ENCODE results near the gene PGA3. TPM values are rescaled to one million over a fixed set of nuclear protein-coding genes. Genes with fewer than 3 reads are reported as not detected.

The PGA3 gene
- total RNA-seq, 2 experiments from 2014 or later = not detected

DNA sequence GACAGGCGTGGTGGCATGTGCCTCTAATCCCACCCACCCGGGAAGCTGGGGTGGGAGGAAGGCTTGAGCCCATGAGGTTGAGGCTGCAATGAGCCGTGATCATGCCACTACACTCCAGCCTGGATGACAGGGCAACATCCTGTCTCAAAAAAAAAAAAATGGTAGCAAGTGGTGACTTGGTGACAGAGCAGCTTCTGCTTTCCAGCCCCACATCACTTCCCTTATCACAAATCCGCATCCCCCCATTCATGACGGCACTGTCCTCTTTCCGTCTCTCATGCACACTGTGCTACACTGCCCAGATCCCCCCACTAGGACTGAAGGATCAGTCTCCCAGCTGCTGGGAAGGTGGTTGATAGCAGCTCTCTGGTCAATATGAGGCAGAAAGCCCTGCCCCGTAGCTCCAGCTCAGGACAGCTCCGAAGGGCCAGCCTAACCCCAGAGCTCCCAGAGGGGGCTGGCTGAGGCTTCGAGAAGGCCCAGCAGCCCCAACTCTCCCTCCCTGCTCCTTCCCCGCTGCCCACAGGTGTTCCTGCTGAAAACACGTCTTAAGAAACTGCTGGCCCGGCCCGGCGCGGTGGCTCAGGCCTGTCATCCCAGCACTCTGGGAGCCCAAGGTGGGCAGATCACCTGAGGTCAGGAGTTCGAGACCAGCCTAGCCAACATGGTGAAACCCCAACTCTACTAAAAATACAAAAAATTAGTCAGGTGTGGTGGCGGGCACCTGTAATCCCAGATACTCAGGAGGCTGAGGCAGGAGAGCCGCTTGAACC lies 53.6 kb downstream of the PGA3 start:
- no peaks in the 10 kb centered on the region for H3K9me3 Mint-ChIP-seq (ENCODE audit: low read depth)
- no peak for DNase-seq
- ATAC-seq = no peak
- intact Hi-C loops (cut with DNase I, micrococcal nuclease) = loop anchor here in 1 of 2 experiments (10.0 kb wide), 1 partner anchor 302 kb away; the partner anchor contains the start of gene SLC15A3
- ChIA-PET CTCF (interaction anchor here (0.7 kb wide), 1 partner anchor 69 kb away, joined by 3 read pairs; no protein-coding TSS in a partner anchor), POLR2A (no interaction called here)
- no peaks in the 10 kb centered on the region for H3K36me3 Mint-ChIP-seq (ENCODE audit: low read depth)
- no peaks in the 10 kb centered on the region for H3K4me1 Mint-ChIP-seq
- no peak overlapping the region for H3K27ac Mint-ChIP-seq
- no peaks in the 10 kb centered on the region for H3K27me3 Mint-ChIP-seq
- no peak overlapping the region for H3K4me3 Mint-ChIP-seq

DNA sequence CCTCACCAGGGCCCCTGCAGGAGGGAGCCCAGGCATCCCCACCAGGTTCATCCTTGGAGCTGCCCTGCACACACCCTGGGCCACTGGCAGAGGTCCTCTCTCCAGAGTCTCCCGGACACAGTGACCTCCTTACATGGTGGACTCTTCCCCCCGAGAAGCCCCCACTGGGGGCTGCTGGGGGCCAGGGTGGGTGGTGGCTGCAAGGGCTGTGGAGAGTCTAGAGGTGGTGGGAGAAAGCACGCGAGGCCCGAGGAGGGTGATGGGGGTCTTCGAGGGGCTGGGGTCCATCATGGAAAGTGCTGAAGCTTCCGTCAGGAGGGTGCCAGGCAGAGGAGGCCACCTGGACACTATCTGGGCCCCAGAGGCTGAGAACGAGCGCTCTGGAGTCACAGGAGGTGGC lies 55.2 kb downstream of the PGA3 start:
- Mint-ChIP-seq H3K9me3 (ENCODE audit: low read depth) (no peaks in the 10 kb centered on the region), H3K27ac (no peak overlapping the region), H3K36me3 (ENCODE audit: low read depth) (no peaks in the 10 kb centered on the region), H3K4me3 (no peak overlapping the region), H3K27me3 (no peaks in the 10 kb centered on the region), H3K4me1 (no peaks in the 10 kb centered on the region)
- DNase-seq (no peak), ATAC-seq (no peak)
- POLR2A ChIA-PET = no interaction called here
- CTCF ChIA-PET = interaction anchor here (0.9 kb wide), 1 partner anchor 127 kb away, joined by 3 read pairs; no protein-coding TSS in a partner anchor
- intact Hi-C loops (cut with DNase I, micrococcal nuclease) = loop anchor here in 1 of 2 experiments (10.0 kb wide), 1 partner anchor 304 kb away; the partner anchor contains the start of gene SLC15A3

GRCh38 chr11:61259363-61259762 lies 56.0 kb downstream of the PGA3 start:
- Mint-ChIP-seq H3K9me3 (ENCODE audit: low read depth) (no peaks in the 10 kb centered on the region), H3K27ac (no peak overlapping the region), H3K4me3 (no peak overlapping the region), H3K27me3 (no peaks in the 10 kb centered on the region), H3K36me3 (ENCODE audit: low read depth) (no peaks in the 10 kb centered on the region), H3K4me1 (no peaks in the 10 kb centered on the region)
- intact Hi-C loops (cut with DNase I, micrococcal nuclease) = loop anchor here in 1 of 2 experiments (10.0 kb wide), 1 partner anchor 305 kb away; the partner anchor contains the start of gene SLC15A3
- DNase-seq (no peak), ATAC-seq (no peak)
- ChIA-PET CTCF (interaction anchor here (0.5 kb wide), 1 partner anchor 184 kb away, joined by 3 read pairs; no protein-coding TSS in a partner anchor), POLR2A (no interaction called here)

Other genes starting within 250 kb of the PGA3 start
- 100 to 1,000 TPM; 286 to 377 TPM for gene CD6, start 231.8 kb upstream of the PGA3 start, total RNA-seq
- 100 to 1,000 TPM; 298 to 399 TPM for gene CD5, start 101.0 kb upstream of the PGA3 start, total RNA-seq
- gene VPS37C, start 42.1 kb upstream of the PGA3 start, total RNA-seq = 10 to 100 TPM in 1 of 2 experiments, 1 to 10 TPM in 1; 9.5 to 10.6 TPM
- not detected for gene PGA4, start 18.8 kb downstream of the PGA3 start, total RNA-seq
- gene PGA5, start 37.7 kb downstream of the PGA3 start, total RNA-seq = not detected
- gene VWCE, start 91.8 kb downstream of the PGA3 start, total RNA-seq = 1 to 10 TPM; 5.2 to 6.8 TPM
- gene DDB1, start 129.6 kb downstream of the PGA3 start, total RNA-seq = 100 to 1,000 TPM; 258 to 268 TPM
- 100 to 1,000 TPM; 100 to 107 TPM for gene TKFC, start 129.7 kb downstream of the PGA3 start, total RNA-seq
- gene CYB561A3, start 158.4 kb downstream of the PGA3 start, total RNA-seq = 10 to 100 TPM; 31.8 to 34.4 TPM
- gene TMEM138, start 158.9 kb downstream of the PGA3 start, total RNA-seq = 10 to 100 TPM; 38.6 to 56.5 TPM
- 1 to 10 TPM; 8.3 to 8.8 TPM for gene TMEM216, start 189.1 kb downstream of the PGA3 start, total RNA-seq
- 100 to 1,000 TPM; 108 to 179 TPM for gene CPSF7, start 226.5 kb downstream of the PGA3 start, total RNA-seq
- gene SDHAF2, start 226.6 kb downstream of the PGA3 start, total RNA-seq = 10 to 100 TPM; 23.6 to 33.6 TPM